HepG2 (cell line): ENCODE measurements around the gene USP12. TPM values are rescaled to one million over a fixed set of nuclear protein-coding genes. Genes with fewer than 3 reads are reported as not detected.
A peak's percentile ranks its signal among the peaks of the same experiment; 100 is the strongest.

Source experiments
- ATAC-seq: fragments of 200-7000 bp; cut with Tn5 transposase; 3 replicates; pipeline ENCODE4 v1.9.1; 2020; ENCODE audit warnings: mild to moderate bottlenecking, moderate library complexity
- BruUV-seq: library from RNA; stranded (reverse); fragments of 400-500 nt; replicated peaks from 2 replicates; lab custom pipeline; 2021; lab: Mats Ljungman, UMichigan
- CTCF ChIA-PET: fragments of 300-600 bp; formaldehyde crosslinking; extraction: SDS; loops from one replicate; lab custom pipeline; 2021; ENCODE audit warnings: low total read pairs, inconsistent platforms, low intra/inter-chr PET ratio; lab: Yijun Ruan, JAX
- POLR2A ChIA-PET: fragments of 350-600 bp; sonication (Branson Sonifier 250); formaldehyde crosslinking; loops from one replicate; lab custom pipeline; 2020; ENCODE audit warnings: antibody characterized with exemption, inconsistent platforms; lab: Yijun Ruan, JAX
- DNase-seq: peaks from one replicate; pipeline ENCODE4 v3.0.0-alpha.2; 2015; ENCODE audit warnings: low spot score
- FAIRE-seq: peaks from 3 replicates; lab custom pipeline; 2011; peaks lifted over from hg19 to GRCh38; lab: Jason Lieb, UNC
- H2AFZ ChIP-seq: one replicate; pipeline ENCODE4 v1.6.1; 2011; ENCODE audit warnings: low read length, inconsistent platforms
- H3K27ac ChIP-seq: fragments of 300-600 bp; 3 replicates; pipeline ENCODE4 v1.8.0; 2011; ENCODE audit warnings: mixed run types, mild to moderate bottlenecking, mixed read lengths, low read length, inconsistent platforms; ENCODE audit not compliant: insufficient read depth; ENCODE audit errors: extremely low read length
- H3K27me3 ChIP-seq, 2 experiments: fragments of 200-600 bp in 1 of 2; 2 replicates in 1 of 2; 3 replicates in 1 of 2; pipeline versions ENCODE4 v1.6.0 to v1.8.0; 2011; ENCODE audit warnings: low read length in 2 of 2, mild to moderate bottlenecking in 2 of 2, moderate library complexity in 2 of 2, inconsistent platforms in 1 of 2; ENCODE audit not compliant: insufficient read depth in 2 of 2, control insufficient read depth in 1 of 2
- H3K36me3 ChIP-seq, 2 experiments: fragments of 200-600 bp in 1 of 2; replicated peaks in 1 of 2; 2 replicates in 1 of 2; 3 replicates in 1 of 2; pipeline versions ENCODE4 v1.5.1 to v1.8.0; 2011; ENCODE audit warnings: low read length in 2 of 2, inconsistent platforms in 1 of 2; ENCODE audit not compliant: insufficient read depth in 2 of 2, control insufficient read depth in 1 of 2
- H3K4me1 ChIP-seq: 2 replicates; pipeline ENCODE4 v1.5.1; 2012; ENCODE audit warnings: low read length, inconsistent platforms; ENCODE audit not compliant: insufficient read depth
- H3K4me2 ChIP-seq: 2 replicates; pipeline ENCODE4 v1.6.0; 2011; ENCODE audit warnings: low read depth, low read length, inconsistent platforms
- H3K4me3 ChIP-seq, 3 experiments: fragments of 200-600 bp in 1 of 3; sonication (generic), shearing (Covaris generic) in 1 of 3; replicated peaks in 1 of 3; 2 replicates each; pipeline ENCODE4 v1.5.1; 2011 to 2016; ENCODE audit warnings: low read length in 3 of 3, inconsistent platforms in 2 of 3, low read depth in 2 of 3, mild to moderate bottlenecking in 2 of 3, control low read depth in 1 of 3, mixed read lengths in 1 of 3; ENCODE audit not compliant: insufficient read depth in 1 of 3
- H3K79me2 ChIP-seq: one replicate; pipeline ENCODE4 v1.6.1; 2011; ENCODE audit warnings: low read length, inconsistent platforms; ENCODE audit not compliant: insufficient read depth
- H3K9ac ChIP-seq: 2 replicates; pipeline ENCODE4 v1.6.0; 2011; ENCODE audit warnings: mild to moderate bottlenecking, low read depth, low read length, inconsistent platforms; ENCODE audit not compliant: insufficient read depth
- H3K9me3 ChIP-seq: 2 replicates; pipeline ENCODE4 v1.5.1; 2012; ENCODE audit warnings: mild to moderate bottlenecking, low read length
- H4K20me1 ChIP-seq: 2 replicates; pipeline ENCODE4 v1.6.0; 2011; ENCODE audit warnings: inconsistent platforms, mild to moderate bottlenecking, low read length, moderate library complexity; ENCODE audit not compliant: insufficient read depth
- KLF6 ChIP-seq: IDR thresholded peaks from 2 replicates; pipeline ENCODE4 v1.8.0; 2016; ENCODE audit warnings: missing biosample characterization, missing genetic modification reagents
- MAF1 ChIP-seq: sonication (generic); formaldehyde crosslinking; IDR thresholded peaks from 2 replicates; pipeline ENCODE4 v1.5.0; 2020; ENCODE audit warnings: missing genetic modification reagents, borderline replicate concordance
- MAFF ChIP-seq: IDR thresholded peaks from 2 replicates; pipeline ENCODE4 v1.6.1; 2011; ENCODE audit warnings: low read depth, low read length, improper control_type of control experiment
- MAFK ChIP-seq, 2 experiments: IDR thresholded peaks in 1 of 2; conservative IDR thresholded peaks in 1 of 2; 2 replicates each; pipeline ENCODE4 v1.6.1; 2011; ENCODE audit warnings: improper control_type of control experiment in 2 of 2, low read length in 2 of 2
- ZNF570 ChIP-seq: sonication (generic); formaldehyde crosslinking; IDR thresholded peaks from 2 replicates; pipeline ENCODE4 v1.4.0; 2020; ENCODE audit warnings: mild to moderate bottlenecking, missing genetic modification reagents, borderline replicate concordance
- ZNF629 ChIP-seq: sonication (generic); formaldehyde crosslinking; conservative IDR thresholded peaks from 2 replicates; pipeline ENCODE4 v1.5.0; 2020; ENCODE audit warnings: missing genetic modification reagents
- WGBS: methylation state at CpG from one replicate; pipeline ENCODE4 v1.1.6; 2017; ENCODE audit warnings: low lambda C conversion rate; 5-methylcytosine and 5-hydroxymethylcytosine counted together
- in situ Hi-C: cut with HindIII; loops from 2 replicates; pipeline ENCODE4 v1.10.0; 2017; ENCODE audit warnings: low pct_unique_long_range_greater_than_20kb; ENCODE audit not compliant: extremely low pct_ligation_motif_present
- intact Hi-C: fragments of 100-400 bp; cut with micrococcal nuclease; formaldehyde crosslinking; loops from one replicate; pipeline ENCODE4 v1.10.0; 2022; ENCODE audit not compliant: unreplicated experiment
- polyA plus RNA-seq, 8 experiments: library from polyadenylated mRNA; depleted of rRNA in 3 of 8; stranded (reverse) in 7 of 8; unstranded in 1 of 8; fragments of >200 nt; fragmentation: Illumina TruSeq in 4 of 8; extraction: Trizol in 4 of 8; gene quantifications; 2 replicates each; pipeline versions ENCODE4 v1.2.1 to v1.2.3, GENCODE V29; 2011 to 2016; ENCODE audit warnings: low read depth in 4 of 8, missing spikeins in 1 of 8, mixed read lengths in 1 of 8; ENCODE audit not compliant: insufficient read depth in 1 of 8
- total RNA-seq, 5 experiments: library from RNA; depleted of rRNA; stranded (reverse); fragments of >200 nt; fragmentation: Illumina TruSeq; extraction: Trizol; gene quantifications; 2 replicates each; pipeline ENCODE4 v1.2.3, GENCODE V29; 2016; ENCODE audit warnings: low read depth in 1 of 5

The USP12 gene
- total and polyA plus RNA-seq, 2 of the 13 experiments (the other 11 are each of a cell fraction or from before 2014, with no cell fraction given), result 9.8 to 19.5 TPM

GRCh38 chr13:27064252-27064995 is 107.2 kb downstream of the USP12 start:
- intact Hi-C loops, result no loop called here
- Histone ChIP-seq H3K4me2 (no peak overlapping the region), H3K27ac (no peak overlapping the region), H3K4me3 (no peak overlapping the region), H3K9ac (no peak overlapping the region), H3K79me2 (no peaks in the 10 kb centered on the region), H4K20me1 (no peaks in the 10 kb centered on the region), H3K27me3 (no peaks in the 10 kb centered on the region), H3K4me1 (peaks cover 18% of the 10 kb centered on the region), H3K9me3 (no peaks in the 10 kb centered on the region), H3K36me3 (peaks cover 0 to 8% of the 10 kb centered on the region in 2 experiments; a peak in 3 of 5 replicates), H2AFZ (no peak overlapping the region)
- CTCF ChIA-PET, result no interaction called here
- ATAC-seq (no peak; the same call in 2 of the 3 replicates), FAIRE-seq (no peak), DNase-seq (peak; percentile 21)
- TF ChIP-seq MAFF, result peak; percentile 77
- no peak for TF ChIP-seq KLF6 (CRISPR knock-in tag)
- peak; percentile 65 to 83; a peak in 3 of 4 replicates for TF ChIP-seq MAFK (conservative IDR thresholded peaks at IDR 0.05 in 1 of 2, IDR thresholded peaks at IDR 0.05 in 1 of 2; ENCODE audit: low read length in 2 of 2)
- TF ChIP-seq MAF1 (CRISPR knock-in tag), result no peak
- TF ChIP-seq ZNF629 (CRISPR knock-in tag), result peak; percentile 44
- in situ Hi-C loops, result no loop called here
- POLR2A ChIA-PET, result no interaction called here
- no TSS peak for BruUV-seq
- WGBS, result 66% methylated on average over 9 of the region's 9 CpGs

GRCh38 chr13:27057817-27058216 is 113.8 kb downstream of the USP12 start:
- no TSS peak for BruUV-seq
- TF ChIP-seq MAFF (peak; percentile 53), MAFK (conservative IDR thresholded peaks at IDR 0.05 in 1 of 2, IDR thresholded peaks at IDR 0.05 in 1 of 2; ENCODE audit: low read length in 2 of 2) (peak in 1 of 2 experiments; percentile 66; a peak in 3 of 4 replicates), ZNF570 (no peak)
- FAIRE-seq (no peak), ATAC-seq (no peak), DNase-seq (no peak)
- Histone ChIP-seq H3K27ac (no peak overlapping the region), H2AFZ (no peak overlapping the region), H3K4me2 (no peak overlapping the region), H3K9me3 (no peaks in the 10 kb centered on the region), H4K20me1 (no peaks in the 10 kb centered on the region), H3K4me1 (no peaks in the 10 kb centered on the region), H3K9ac (no peak overlapping the region), H3K79me2 (no peaks in the 10 kb centered on the region), H3K4me3 (no peak overlapping the region), H3K27me3 (no peaks in the 10 kb centered on the region), H3K36me3 (0 out of 5 replicates have a peak, but pooled peaks cover 0 to 2% of the 10 kb centered on the region in 2 experiments)
- intact Hi-C loops, result no loop called here
- ChIA-PET CTCF (no interaction called here), POLR2A (no interaction called here)
- 90% methylated on average over 2 of the region's 2 CpGs for WGBS
- in situ Hi-C loops, result no loop called here
